Measurements from ENCODE around the gene TMEM181. TPM values are rescaled to one million over a fixed set of nuclear protein-coding genes. Genes with fewer than 3 reads are reported as not detected.

The TMEM181 gene
- total RNA-seq, 2 donors from 2014 or later: 12.9 to 14.1 TPM

DNA sequence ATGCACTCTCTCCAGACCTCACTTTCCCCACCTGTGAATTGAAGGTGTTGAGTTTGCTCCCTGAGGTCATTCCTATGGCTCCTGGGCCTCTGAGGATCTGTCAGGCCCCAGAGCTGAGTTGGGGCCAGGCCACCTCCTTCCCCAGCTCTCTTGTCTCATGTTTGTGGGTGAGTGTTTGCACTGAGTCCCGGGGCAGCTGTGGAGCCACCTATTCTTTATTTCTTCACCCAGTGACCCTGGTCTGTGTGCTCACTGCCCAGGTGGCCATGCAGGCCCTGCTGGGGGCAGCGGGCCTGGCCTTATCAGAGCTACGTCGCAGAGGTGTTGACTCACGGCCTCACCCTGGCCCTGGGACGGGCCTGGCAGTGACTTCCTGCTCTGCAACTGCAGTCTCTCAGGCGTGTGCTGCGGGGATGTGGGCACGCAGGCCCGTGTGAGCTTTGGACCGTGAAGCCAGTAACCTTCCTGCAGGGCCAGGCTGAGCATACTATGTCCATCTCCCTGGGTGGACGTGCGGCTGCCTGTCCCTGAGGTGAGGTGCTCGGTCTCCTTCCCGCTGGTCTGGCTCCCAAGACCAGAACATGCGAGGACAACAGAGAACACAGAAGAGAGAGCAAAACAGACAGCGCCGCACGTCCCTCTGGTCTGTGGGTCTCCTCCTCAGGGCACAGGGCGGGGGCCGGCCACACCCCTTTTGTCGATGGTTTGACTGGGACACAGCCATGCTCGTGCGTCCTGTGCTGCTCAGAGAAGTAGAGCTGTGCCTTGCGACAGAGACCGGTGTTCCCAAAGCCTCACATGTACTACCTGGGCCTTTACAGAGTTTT is 12.1 kb downstream of the TMEM181 start:
- peaks cover 52% of the 10 kb centered on the region for H3K4me1 Mint-ChIP-seq (ENCODE audit: low read depth)
- DNase-seq: no peak
- peak in 1 of 2 donors; percentile 57 for ATAC-seq (replicated peaks in 1 of 2)
- H3K36me3 Mint-ChIP-seq (ENCODE audit: insufficient read depth in 2 of 2): peaks cover 0 to 10% of the 10 kb centered on the region in 2 donors
- H3K27ac Mint-ChIP-seq: peak overlapping the region; percentile 23
- H3K27me3 Mint-ChIP-seq (ENCODE audit: low read depth): no peaks in the 10 kb centered on the region
- H3K4me3 Mint-ChIP-seq: peak overlapping the region in 1 of 2 donors; percentile 33
- H3K9me3 Mint-ChIP-seq: no peaks in the 10 kb centered on the region

- peaks cover 52% of the 10 kb centered on the region for H3K4me1 Mint-ChIP-seq (ENCODE audit: low read depth)
- no peaks in the 10 kb centered on the region for H3K9me3 Mint-ChIP-seq
- H3K27ac Mint-ChIP-seq: no peak overlapping the region
- no peak overlapping the region for H3K4me3 Mint-ChIP-seq
- DNase-seq (no peak), ATAC-seq (replicated peaks in 1 of 2) (no peak)
- no peaks in the 10 kb centered on the region for H3K27me3 Mint-ChIP-seq (ENCODE audit: low read depth)
- H3K36me3 Mint-ChIP-seq (ENCODE audit: insufficient read depth in 2 of 2): peaks cover 4 to 14% of the 10 kb centered on the region in 2 donors
Measured at GRCh38 chr6:158572653-158573541, 13.0 kb downstream of the TMEM181 start.

DNA sequence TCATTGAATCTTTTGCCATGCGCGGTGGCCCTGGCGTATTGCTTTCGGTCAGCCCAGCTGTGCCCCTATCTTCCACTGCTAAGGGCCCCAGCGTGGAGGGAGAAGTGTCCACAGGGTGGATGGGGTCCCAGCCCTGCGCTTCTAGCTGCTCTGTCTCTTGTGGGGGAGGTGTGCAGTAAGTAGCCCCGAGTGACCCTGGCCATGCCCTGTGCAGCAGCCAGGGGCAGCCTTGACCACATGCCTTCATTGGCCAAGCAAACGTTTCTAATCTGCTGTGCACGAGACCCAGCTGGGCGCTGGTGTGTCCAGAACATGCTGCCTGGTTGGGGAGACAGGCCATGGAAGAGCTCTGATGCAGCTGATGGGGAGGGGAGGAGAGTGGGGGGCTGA is 13.6 kb downstream of the TMEM181 start:
- Mint-ChIP-seq H3K36me3 (ENCODE audit: insufficient read depth in 2 of 2) (peaks cover 4 to 14% of the 10 kb centered on the region in 2 donors), H3K9me3 (no peaks in the 10 kb centered on the region), H3K27me3 (ENCODE audit: low read depth) (no peaks in the 10 kb centered on the region), H3K27ac (no peak overlapping the region), H3K4me3 (no peak overlapping the region), H3K4me1 (ENCODE audit: low read depth) (peaks cover 50% of the 10 kb centered on the region)
- ATAC-seq (replicated peaks in 1 of 2) (no peak), DNase-seq (no peak)

DNA sequence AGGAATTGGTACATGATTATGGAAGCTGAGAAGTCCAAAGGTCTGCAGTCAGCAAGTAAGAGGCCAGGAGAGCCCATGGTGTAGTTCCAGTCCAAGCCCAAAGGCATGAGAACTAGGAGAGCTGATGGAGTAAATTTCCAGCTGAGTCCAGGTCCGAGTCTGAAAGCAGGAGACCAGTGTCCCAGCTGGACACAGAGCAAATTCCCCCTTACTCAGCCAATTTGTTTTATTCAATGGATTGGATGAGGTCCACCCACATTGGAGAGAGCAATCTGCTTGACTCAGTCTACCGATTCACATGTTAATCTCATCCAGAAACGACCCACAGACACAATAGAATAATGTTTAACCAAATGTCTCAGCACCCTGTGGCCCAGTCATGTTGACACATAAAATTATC is 14.9 kb downstream of the TMEM181 start:
- ATAC-seq (replicated peaks in 1 of 2) (no peak), DNase-seq (no peak)
- no peaks in the 10 kb centered on the region for H3K9me3 Mint-ChIP-seq
- H3K27me3 Mint-ChIP-seq (ENCODE audit: low read depth): no peaks in the 10 kb centered on the region
- peaks cover 4 to 14% of the 10 kb centered on the region in 2 donors for H3K36me3 Mint-ChIP-seq (ENCODE audit: insufficient read depth in 2 of 2)
- no peak overlapping the region for H3K4me3 Mint-ChIP-seq
- peaks cover 48% of the 10 kb centered on the region for H3K4me1 Mint-ChIP-seq (ENCODE audit: low read depth)
- H3K27ac Mint-ChIP-seq: no peak overlapping the region

DNA sequence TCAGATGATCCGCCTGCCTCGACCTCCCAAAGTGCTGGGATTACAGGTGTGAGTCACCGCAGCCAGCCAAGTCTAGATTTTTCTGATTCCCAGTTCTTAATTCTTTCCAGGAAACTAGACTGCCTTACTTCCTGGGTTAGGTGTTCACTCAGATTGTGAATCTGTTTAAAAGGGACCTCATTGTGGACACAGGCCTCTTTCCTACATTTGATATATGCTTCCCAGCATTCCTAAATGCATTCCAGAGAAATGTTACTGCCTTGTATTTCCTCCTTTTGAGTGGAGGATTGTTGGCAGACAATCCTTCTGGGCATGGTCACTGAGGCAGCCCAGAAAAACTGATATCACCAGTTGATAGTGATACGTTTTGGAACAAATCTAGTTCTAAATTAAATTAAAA is 15.7 kb downstream of the TMEM181 start:
- Mint-ChIP-seq H3K27me3 (ENCODE audit: low read depth) (no peaks in the 10 kb centered on the region), H3K27ac (no peak overlapping the region), H3K4me3 (no peak overlapping the region), H3K36me3 (ENCODE audit: insufficient read depth in 2 of 2) (peaks cover 4 to 12% of the 10 kb centered on the region in 2 donors), H3K4me1 (ENCODE audit: low read depth) (peaks cover 50% of the 10 kb centered on the region), H3K9me3 (no peaks in the 10 kb centered on the region)
- no peak for DNase-seq
- no peak for ATAC-seq (replicated peaks in 1 of 2)

GRCh38 chr6:158584236-158584651 is 24.4 kb downstream of the TMEM181 start:
- peaks cover 6% of the 10 kb centered on the region for H3K4me1 Mint-ChIP-seq (ENCODE audit: low read depth)
- H3K36me3 Mint-ChIP-seq (ENCODE audit: insufficient read depth in 2 of 2): peaks cover 3 to 11% of the 10 kb centered on the region in 2 donors
- no peak overlapping the region for H3K4me3 Mint-ChIP-seq
- no peaks in the 10 kb centered on the region for H3K9me3 Mint-ChIP-seq
- no peak overlapping the region for H3K27ac Mint-ChIP-seq
- DNase-seq (no peak), ATAC-seq (replicated peaks in 1 of 2) (no peak)
- no peaks in the 10 kb centered on the region for H3K27me3 Mint-ChIP-seq (ENCODE audit: low read depth)

GRCh38 chr6:158586652-158587051 is 26.8 kb downstream of the TMEM181 start:
- Mint-ChIP-seq H3K36me3 (ENCODE audit: insufficient read depth in 2 of 2) (peaks cover 3 to 20% of the 10 kb centered on the region in 2 donors), H3K4me1 (ENCODE audit: low read depth) (no peaks in the 10 kb centered on the region)
- no peak for ATAC-seq (replicated peaks in 1 of 2)

GRCh38 chr6:158589366-158589765 is 29.5 kb downstream of the TMEM181 start:
- Mint-ChIP-seq H3K9me3 (no peaks in the 10 kb centered on the region), H3K36me3 (ENCODE audit: insufficient read depth in 2 of 2) (peaks cover 0 to 23% of the 10 kb centered on the region in 2 donors), H3K4me3 (no peak overlapping the region), H3K27ac (no peak overlapping the region), H3K27me3 (ENCODE audit: low read depth) (no peaks in the 10 kb centered on the region), H3K4me1 (ENCODE audit: low read depth) (no peaks in the 10 kb centered on the region)
- ATAC-seq (replicated peaks in 1 of 2) (no peak), DNase-seq (no peak)

More at GRCh38 chr6:158586652-158587051, 26.8 kb downstream of the TMEM181 start:
- no peak overlapping the region for H3K4me3 Mint-ChIP-seq
- H3K9me3 Mint-ChIP-seq: no peaks in the 10 kb centered on the region
- DNase-seq: no peak
- H3K27me3 Mint-ChIP-seq (ENCODE audit: low read depth): no peaks in the 10 kb centered on the region
- H3K27ac Mint-ChIP-seq: no peak overlapping the region

- Mint-ChIP-seq H3K27ac (peak overlapping the region; percentile 7), H3K4me3 (no peak overlapping the region), H3K4me1 (ENCODE audit: low read depth) (no peaks in the 10 kb centered on the region), H3K27me3 (ENCODE audit: low read depth) (no peaks in the 10 kb centered on the region), H3K36me3 (ENCODE audit: insufficient read depth in 2 of 2) (peaks cover 0 to 26% of the 10 kb centered on the region in 2 donors), H3K9me3 (no peaks in the 10 kb centered on the region)
- peak; percentile 15 to 23 for ATAC-seq (replicated peaks in 1 of 2)
- no peak for DNase-seq
Measured at GRCh38 chr6:158591134-158591809, 31.4 kb downstream of the TMEM181 start.

DNA sequence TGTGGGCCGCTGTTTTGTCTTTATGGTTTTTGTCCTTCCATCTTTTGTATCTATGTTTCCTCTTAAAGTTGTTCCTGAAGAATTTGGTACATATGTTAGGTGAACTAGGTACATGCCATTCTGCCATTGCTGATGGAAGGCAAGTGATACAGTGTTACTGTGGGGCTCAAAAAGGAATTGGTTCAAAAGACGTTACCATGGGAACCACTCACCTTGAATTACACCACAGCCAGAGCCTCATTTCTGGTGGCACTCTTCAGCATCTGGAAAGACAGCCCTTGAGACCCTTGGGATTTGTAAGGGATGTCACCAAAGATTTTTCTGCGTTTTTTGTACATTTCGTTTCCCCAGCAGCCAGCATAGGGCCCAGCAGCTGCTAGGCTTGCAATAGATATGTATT is 31.9 kb downstream of the TMEM181 start:
- H3K27ac Mint-ChIP-seq: peak overlapping the region; percentile 7
- no peak for ATAC-seq (replicated peaks in 1 of 2)
- H3K4me1 Mint-ChIP-seq (ENCODE audit: low read depth): no peaks in the 10 kb centered on the region
- no peaks in the 10 kb centered on the region for H3K27me3 Mint-ChIP-seq (ENCODE audit: low read depth)
- H3K9me3 Mint-ChIP-seq: no peaks in the 10 kb centered on the region
- H3K4me3 Mint-ChIP-seq: no peak overlapping the region
- no peak for DNase-seq
- H3K36me3 Mint-ChIP-seq (ENCODE audit: insufficient read depth in 2 of 2): peaks cover 0 to 28% of the 10 kb centered on the region in 2 donors

GRCh38 chr6:158593670-158594069 is 33.8 kb downstream of the TMEM181 start:
- Mint-ChIP-seq H3K36me3 (ENCODE audit: insufficient read depth in 2 of 2) (peaks cover 0 to 25% of the 10 kb centered on the region in 2 donors), H3K27ac (no peak overlapping the region)

GRCh38 chr6:158595223-158595622 is 35.3 kb downstream of the TMEM181 start:
- Mint-ChIP-seq H3K4me1 (ENCODE audit: low read depth) (no peaks in the 10 kb centered on the region), H3K27ac (peak overlapping the region; percentile 24), H3K27me3 (ENCODE audit: low read depth) (no peaks in the 10 kb centered on the region), H3K9me3 (no peaks in the 10 kb centered on the region), H3K4me3 (no peak overlapping the region), H3K36me3 (ENCODE audit: insufficient read depth in 2 of 2) (peaks cover 2 to 25% of the 10 kb centered on the region in 2 donors)
- DNase-seq (no peak), ATAC-seq (replicated peaks in 1 of 2) (no peak)

More at GRCh38 chr6:158593670-158594069, 33.8 kb downstream of the TMEM181 start:
- ATAC-seq (replicated peaks in 1 of 2) (no peak), DNase-seq (no peak)
- Mint-ChIP-seq H3K9me3 (no peaks in the 10 kb centered on the region), H3K4me3 (no peak overlapping the region), H3K4me1 (ENCODE audit: low read depth) (no peaks in the 10 kb centered on the region), H3K27me3 (ENCODE audit: low read depth) (no peaks in the 10 kb centered on the region)

DNA sequence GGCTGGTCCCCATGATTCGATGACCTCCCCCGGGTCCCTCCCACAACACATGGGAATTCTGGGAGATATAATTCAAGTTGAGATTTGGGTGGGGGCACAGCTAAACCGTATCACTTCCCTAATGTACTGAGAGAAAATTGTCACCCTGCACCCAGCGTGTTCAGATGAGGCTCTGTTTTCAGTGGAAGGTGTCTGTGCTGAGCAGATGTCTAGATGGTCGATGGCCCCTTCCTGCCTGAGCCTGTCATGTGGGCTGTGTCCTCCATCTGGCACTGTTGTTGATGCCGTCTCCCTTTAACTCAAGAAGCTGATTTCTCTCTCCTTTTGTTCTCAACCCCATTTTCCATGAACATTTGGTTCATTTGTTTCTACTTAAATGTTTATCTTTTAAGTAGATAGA is 37.0 kb downstream of the TMEM181 start:
- no peak overlapping the region for H3K4me3 Mint-ChIP-seq
- H3K27ac Mint-ChIP-seq: no peak overlapping the region
- H3K36me3 Mint-ChIP-seq (ENCODE audit: insufficient read depth in 2 of 2): peaks cover 2 to 16% of the 10 kb centered on the region in 2 donors
- H3K4me1 Mint-ChIP-seq (ENCODE audit: low read depth): no peaks in the 10 kb centered on the region
- ATAC-seq (replicated peaks in 1 of 2) (no peak), DNase-seq (no peak)
- H3K9me3 Mint-ChIP-seq: no peaks in the 10 kb centered on the region
- H3K27me3 Mint-ChIP-seq (ENCODE audit: low read depth): no peaks in the 10 kb centered on the region
